GM23338 (cell line): ENCODE results near the gene G6PC2.

ENCODE experiments used
- CREB1 ChIP-seq: fragments of 250-450 bp; sonication (Bioruptor Pico); IDR thresholded peaks from 2 replicates; pipeline ENCODE4 v1.5.0; 2020; ENCODE audit warnings: low read depth, mild to moderate bottlenecking, moderate library complexity
- CTCF ChIP-seq, 2 experiments: fragments of 200-600 bp in 1 of 2; sonication (generic) in 1 of 2; conservative IDR thresholded peaks; 2 replicates each; pipeline versions ENCODE4 v1.5.1 to v1.6.1; 2016 to 2017; ENCODE audit warnings: antibody characterized with exemption in 2 of 2, low read depth in 2 of 2, mild to moderate bottlenecking in 2 of 2, moderate library complexity in 1 of 2
- ETS1 ChIP-seq: IDR thresholded peaks from 2 replicates; pipeline ENCODE4 v1.6.1; 2016; ENCODE audit warnings: antibody characterized with exemption
- EZH2 ChIP-seq: fragments of 200-600 bp; sonication (generic); IDR thresholded peaks from one replicate; pipeline ENCODE4 v1.8.0; 2017; ENCODE audit warnings: antibody characterized with exemption, mild to moderate bottlenecking, low read depth; ENCODE audit not compliant: unreplicated experiment
- EZH2phosphoT487 ChIP-seq: fragments of 200-600 bp; sonication (generic); IDR thresholded peaks from one replicate; pipeline ENCODE4 v1.8.1; 2018; ENCODE audit warnings: antibody characterized with exemption; ENCODE audit not compliant: unreplicated experiment
- JUNB ChIP-seq: IDR thresholded peaks from one replicate; pipeline ENCODE4 v1.6.1; 2016; ENCODE audit warnings: antibody characterized with exemption; ENCODE audit not compliant: unreplicated experiment
- POLR2AphosphoS5 ChIP-seq: IDR thresholded peaks from 2 replicates; pipeline ENCODE4 v1.6.1; 2016; ENCODE audit warnings: antibody characterized with exemption, low read depth
- REST ChIP-seq: IDR thresholded peaks from one replicate; pipeline ENCODE4 v1.6.1; 2018; ENCODE audit warnings: antibody characterized with exemption; ENCODE audit not compliant: unreplicated experiment
- STAT1 ChIP-seq: IDR thresholded peaks from one replicate; pipeline ENCODE4 v1.6.1; 2016; ENCODE audit warnings: antibody characterized with exemption; ENCODE audit not compliant: unreplicated experiment
- ZNF114 ChIP-seq: fragments of 250-450 bp; sonication (Bioruptor Pico); IDR thresholded peaks from 2 replicates; pipeline ENCODE4 v1.5.0; 2020; ENCODE audit warnings: mild to moderate bottlenecking, moderate library complexity
- ZNF331 ChIP-seq: fragments of 250-450 bp; sonication (Bioruptor Pico); IDR thresholded peaks from 2 replicates; pipeline ENCODE4 v1.5.0; 2020; ENCODE audit warnings: low read depth, mild to moderate bottlenecking, moderate library complexity
- ZNF462 ChIP-seq: fragments of 250-450 bp; sonication (Bioruptor Pico); IDR thresholded peaks from 2 replicates; pipeline ENCODE4 v1.5.0; 2020; ENCODE audit warnings: mild to moderate bottlenecking, moderate library complexity

- TF ChIP-seq CTCF (conservative IDR thresholded peaks at IDR 0.05; ENCODE audit: low read depth in 2 of 2) (no peak), REST (no peak), EZH2 (no peak), POLR2AphosphoS5 (no peak), ZNF331 (CRISPR knock-in tag) (no peak), CREB1 (no peak), EZH2phosphoT487 (no peak), ETS1 (no peak), JUNB (no peak), ZNF462 (no peak), ZNF114 (CRISPR knock-in tag) (no peak), STAT1 (no peak)
These were observed 3.3 kb downstream of the G6PC2 start for GRCh38 chr2:168904358-168904757.
